PC-3 (cell line): ENCODE data around the gene SLC34A3. TPM values are rescaled to one million over a fixed set of nuclear protein-coding genes. Genes with fewer than 3 reads are reported as not detected.

Experiments
- ATAC-seq: fragments of 200-7000 bp; cut with Tn5 transposase; 2 replicates; pipeline ENCODE4 v1.9.1; 2020; ENCODE audit warnings: mild to moderate bottlenecking, moderate library complexity
- BruUV-seq: library from RNA; stranded (reverse); fragments of 400-500 nt; replicated peaks from 2 replicates; lab custom pipeline; 2021; lab: Mats Ljungman, UMichigan
- CTCF ChIA-PET: fragments of 300-600 bp; sonication (Branson Sonifier 250); formaldehyde crosslinking; loops from one replicate; lab custom pipeline; 2022; ENCODE audit warnings: antibody characterized with exemption; lab: Charles Lee
- POLR2A ChIA-PET: fragments of 300-600 bp; sonication (Branson Sonifier 250); formaldehyde crosslinking; loops from one replicate; lab custom pipeline; 2022; ENCODE audit warnings: antibody characterized with exemption; ENCODE audit not compliant: unreplicated experiment; lab: Charles Lee
- DNase-seq: peaks from one replicate; pipeline ENCODE4 v3.0.0-alpha.2; 2015
- H2AFZ ChIP-seq: fragments of 300-600 bp; sonication (generic); 2 replicates; pipeline ENCODE4 v1.6.0; 2016; ENCODE audit warnings: antibody characterized with exemption, low read length
- H3F3A ChIP-seq: fragments of 300-600 bp; sonication (generic); one replicate; pipeline ENCODE4 v1.6.0; 2017; ENCODE audit warnings: antibody characterized with exemption, low read length, control low read depth, mild to moderate bottlenecking; ENCODE audit not compliant: unreplicated experiment
- H3K27ac ChIP-seq: fragments of 300-600 bp; sonication (generic); 2 replicates; pipeline ENCODE4 v1.5.1; 2016; ENCODE audit warnings: mild to moderate bottlenecking, low read length
- H3K27me3 ChIP-seq: fragments of 300-600 bp; sonication (generic); 2 replicates; pipeline ENCODE4 v1.6.1; 2016; ENCODE audit warnings: low read length, mixed read lengths
- H3K36me3 ChIP-seq: fragments of 300-600 bp; sonication (generic); 2 replicates; pipeline ENCODE4 v1.6.1; 2016; ENCODE audit warnings: low read depth, mixed run types, low read length, mixed read lengths
- H3K4me1 ChIP-seq: fragments of 300-600 bp; sonication (generic); 2 replicates; pipeline ENCODE4 v1.5.1; 2016; ENCODE audit warnings: low read length; ENCODE audit not compliant: insufficient read depth
- H3K4me2 ChIP-seq: fragments of 300-600 bp; sonication (generic); 2 replicates; pipeline ENCODE4 v1.6.0; 2016; ENCODE audit warnings: low read length
- H3K4me3 ChIP-seq: fragments of 300-600 bp; sonication (generic); 2 replicates; pipeline ENCODE4 v1.5.1; 2016; ENCODE audit warnings: mild to moderate bottlenecking, low read length, mixed read lengths
- H3K79me2 ChIP-seq: fragments of 300-600 bp; sonication (generic); 2 replicates; pipeline ENCODE4 v1.6.1; 2017; ENCODE audit warnings: low read length, mixed read lengths
- H3K9ac ChIP-seq: fragments of 300-600 bp; sonication (generic); 2 replicates; pipeline ENCODE4 v1.6.0; 2016; ENCODE audit warnings: mild to moderate bottlenecking, low read length
- H3K9me2 ChIP-seq: fragments of 300-600 bp; sonication (generic); replicated peaks from 2 replicates; pipeline ENCODE4 v1.6.1; 2016; ENCODE audit warnings: mixed run types, low read length, mixed read lengths
- H3K9me3 ChIP-seq: fragments of 300-600 bp; sonication (generic); 2 replicates; pipeline ENCODE4 v1.6.1; 2016; ENCODE audit warnings: low read length, mixed read lengths
- H4K20me1 ChIP-seq: fragments of 300-600 bp; sonication (generic); 2 replicates; pipeline ENCODE4 v1.6.1; 2016; ENCODE audit warnings: low read length, mixed read lengths
- EZH2 ChIP-seq: fragments of 300-600 bp; sonication (generic); IDR thresholded peaks from one replicate; pipeline ENCODE4 v1.6.1; 2017; ENCODE audit warnings: antibody characterized with exemption, mild to moderate bottlenecking, low read length; ENCODE audit not compliant: unreplicated experiment
- EZH2phosphoT487 ChIP-seq: fragments of 300-600 bp; sonication (generic); IDR thresholded peaks from 2 replicates; pipeline ENCODE4 v1.6.1; 2018; ENCODE audit warnings: mild to moderate bottlenecking, antibody characterized with exemption, low read length, borderline replicate concordance
- intact Hi-C: fragments of 100-400 bp; cut with micrococcal nuclease; formaldehyde crosslinking; loops from 2 replicates; pipeline ENCODE4 v1.9.0; 2023
- total RNA-seq: library from RNA; depleted of rRNA; stranded (reverse); fragments of >200 nt; gene quantifications from 2 replicates; pipeline ENCODE4 v1.2.3, GENCODE V29; 2014
- TF ChIP-seq, protein P1 (sequence below): fragments of 300-600 bp; sonication (generic); conservative IDR thresholded peaks from 2 replicates; pipeline ENCODE4 v1.5.1; 2017; ENCODE audit warnings: antibody characterized with exemption, low read depth, mild to moderate bottlenecking, low read length

Gene SLC34A3
- total RNA-seq, 1 experiment from 2014 or later, result 1.5 TPM

- no TSS peak for BruUV-seq
- H4K20me1 ChIP-seq, result no peaks in the 10 kb centered on the region
- peak overlapping the region; percentile 88 for H3K4me2 ChIP-seq
- H3K9me3 ChIP-seq, result no peaks in the 10 kb centered on the region
- DNase-seq (no peak), ATAC-seq (no peak)
- peak overlapping the region; percentile 99 for H3K27ac ChIP-seq
- POLR2A ChIA-PET, result interaction anchor here (0.6 kb wide), 1 partner anchor 35 kb away, joined by 8 read pairs; no protein-coding TSS in a partner anchor
- no peaks in the 10 kb centered on the region for H3K9me2 ChIP-seq
- no peaks in the 10 kb centered on the region for H3K27me3 ChIP-seq
- CTCF ChIA-PET, result no interaction called here
- H3K79me2 ChIP-seq, result peaks cover 19% of the 10 kb centered on the region
- no peak overlapping the region for H2AFZ ChIP-seq
- peaks cover 40% of the 10 kb centered on the region for H3K4me1 ChIP-seq
- peaks cover 2% of the 10 kb centered on the region for H3F3A ChIP-seq
- H3K36me3 ChIP-seq, result no peaks in the 10 kb centered on the region
- peak overlapping the region; percentile 67 for H3K9ac ChIP-seq
- intact Hi-C loops, result loop anchor here (5.0 kb wide), 2 partner anchors 39 to 109 kb away; partner anchors contain the start of genes ANAPC2 and SSNA1
- no peak for TF ChIP-seq EZH2phosphoT487
- TF ChIP-seq, protein P1, sequence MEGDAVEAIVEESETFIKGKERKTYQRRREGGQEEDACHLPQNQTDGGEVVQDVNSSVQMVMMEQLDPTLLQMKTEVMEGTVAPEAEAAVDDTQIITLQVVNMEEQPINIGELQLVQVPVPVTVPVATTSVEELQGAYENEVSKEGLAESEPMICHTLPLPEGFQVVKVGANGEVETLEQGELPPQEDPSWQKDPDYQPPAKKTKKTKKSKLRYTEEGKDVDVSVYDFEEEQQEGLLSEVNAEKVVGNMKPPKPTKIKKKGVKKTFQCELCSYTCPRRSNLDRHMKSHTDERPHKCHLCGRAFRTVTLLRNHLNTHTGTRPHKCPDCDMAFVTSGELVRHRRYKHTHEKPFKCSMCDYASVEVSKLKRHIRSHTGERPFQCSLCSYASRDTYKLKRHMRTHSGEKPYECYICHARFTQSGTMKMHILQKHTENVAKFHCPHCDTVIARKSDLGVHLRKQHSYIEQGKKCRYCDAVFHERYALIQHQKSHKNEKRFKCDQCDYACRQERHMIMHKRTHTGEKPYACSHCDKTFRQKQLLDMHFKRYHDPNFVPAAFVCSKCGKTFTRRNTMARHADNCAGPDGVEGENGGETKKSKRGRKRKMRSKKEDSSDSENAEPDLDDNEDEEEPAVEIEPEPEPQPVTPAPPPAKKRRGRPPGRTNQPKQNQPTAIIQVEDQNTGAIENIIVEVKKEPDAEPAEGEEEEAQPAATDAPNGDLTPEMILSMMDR, result no peak
- TF ChIP-seq EZH2, result no peak
- H3K4me3 ChIP-seq, result peak overlapping the region; percentile 59
Observed at GRCh38 chr9:137225699-137226331, 4.9 kb upstream of the SLC34A3 start.

DNA sequence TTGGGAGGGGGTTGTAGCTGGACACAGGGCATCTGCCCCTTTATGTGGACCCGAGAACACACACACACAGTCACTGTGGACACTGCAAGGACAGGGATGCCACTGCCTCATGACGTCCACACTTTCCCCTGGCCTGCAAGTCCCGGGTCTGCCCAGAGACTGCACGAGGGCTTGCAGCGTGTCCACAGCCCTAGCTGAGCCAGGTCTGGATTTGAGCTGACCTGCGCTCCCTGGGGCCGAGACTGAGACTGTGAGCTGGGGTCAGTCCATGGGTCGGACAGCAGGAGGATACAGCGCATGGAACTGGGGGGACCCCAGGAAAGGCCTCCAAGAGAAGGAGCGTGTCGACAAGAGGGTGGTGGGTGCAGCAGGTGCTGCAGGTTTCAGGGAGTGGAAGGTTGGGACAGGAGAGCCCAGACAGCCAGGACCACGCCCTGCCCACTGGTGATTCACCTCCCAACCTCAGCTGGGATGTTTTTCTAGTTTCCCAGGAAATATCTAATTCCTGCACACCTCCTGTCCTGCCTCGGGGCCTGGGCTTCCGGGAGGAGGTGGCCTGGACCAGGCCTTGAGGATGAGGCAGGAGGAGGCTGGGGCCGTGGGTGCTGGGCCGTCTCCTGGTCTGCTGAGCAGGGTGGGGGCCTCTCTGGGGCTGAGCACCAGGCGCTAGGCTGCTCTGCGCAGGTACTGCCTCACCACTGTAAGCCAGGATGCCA, 4.2 kb upstream of the SLC34A3 start:
- ATAC-seq, result peak; percentile 61
- Histone ChIP-seq H3K9me3 (no peaks in the 10 kb centered on the region), H3K27me3 (no peaks in the 10 kb centered on the region), H2AFZ (no peak overlapping the region), H4K20me1 (no peaks in the 10 kb centered on the region), H3K4me3 (peak overlapping the region; percentile 59), H3K27ac (peak overlapping the region; percentile 99), H3K4me2 (peak overlapping the region; percentile 88), H3K9me2 (no peaks in the 10 kb centered on the region), H3F3A (peaks cover 2% of the 10 kb centered on the region), H3K79me2 (peaks cover 19% of the 10 kb centered on the region), H3K9ac (peak overlapping the region; percentile 83), H3K4me1 (peaks cover 40% of the 10 kb centered on the region), H3K36me3 (no peaks in the 10 kb centered on the region)
- POLR2A ChIA-PET, result interaction anchor here (1.2 kb wide), 1 partner anchor 14 kb away, joined by 4 read pairs; no protein-coding TSS in a partner anchor
- intact Hi-C loops, result loop anchor here (5.0 kb wide), 2 partner anchors 39 to 109 kb away; partner anchors contain the start of genes ANAPC2 and SSNA1
- no peak for TF ChIP-seq EZH2
- TF ChIP-seq, protein P1, result no peak
- no peak for TF ChIP-seq EZH2phosphoT487
- DNase-seq, result peak; percentile 93
- BruUV-seq, result TSS peak; percentile 36
- CTCF ChIA-PET, result interaction anchor here (0.6 to 1.1 kb wide), 3 partner anchors 36 to 639 kb away, joined by 3 to 5 read pairs (median 4); partner anchors contain the start of genes ANAPC2 and SSNA1
